ENCODE results near the gene PCBP3.

DNA sequence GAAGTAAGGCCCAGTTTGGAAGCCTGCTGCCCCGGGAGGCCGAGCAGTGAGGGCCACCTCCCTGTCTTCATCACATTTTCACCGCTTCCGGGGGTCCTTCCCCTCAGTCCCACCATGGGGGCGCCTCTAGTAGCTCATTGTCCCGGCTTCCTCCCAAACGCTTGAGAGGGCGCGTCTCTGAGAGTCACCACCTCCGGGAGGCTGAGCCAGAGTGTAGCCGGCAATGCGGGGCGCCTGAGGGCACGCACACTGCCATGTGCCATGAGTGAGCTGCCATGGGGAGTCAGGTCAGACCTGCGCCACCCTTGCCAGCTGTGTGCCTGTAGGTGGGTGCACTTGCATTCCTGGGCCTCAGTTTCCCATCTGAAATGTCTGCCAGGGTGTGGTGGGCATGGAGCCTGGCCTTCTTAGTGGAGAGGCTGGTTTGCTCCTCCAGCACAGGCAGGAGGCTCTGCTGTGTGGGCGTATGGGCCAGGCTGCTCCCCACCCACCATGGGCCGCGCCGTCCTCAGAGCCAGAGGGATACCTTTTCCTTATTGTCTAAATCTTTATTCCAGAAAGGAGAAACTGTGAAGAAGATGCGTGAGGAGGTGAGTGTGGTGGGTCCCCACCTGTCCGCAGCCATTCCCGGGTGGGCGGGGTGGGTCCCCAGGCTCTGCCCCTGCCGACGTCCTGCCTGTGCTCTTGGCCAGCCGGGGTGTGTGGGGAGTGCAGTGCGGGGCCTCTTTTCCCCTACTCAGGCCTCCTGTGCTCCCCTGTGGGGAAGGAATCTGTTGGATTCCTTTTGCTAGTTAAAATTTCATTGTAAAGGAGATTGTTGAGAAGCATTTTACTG is 256.7 kb downstream of the PCBP3 start:
- TF ChIP-seq, protein P1, sequence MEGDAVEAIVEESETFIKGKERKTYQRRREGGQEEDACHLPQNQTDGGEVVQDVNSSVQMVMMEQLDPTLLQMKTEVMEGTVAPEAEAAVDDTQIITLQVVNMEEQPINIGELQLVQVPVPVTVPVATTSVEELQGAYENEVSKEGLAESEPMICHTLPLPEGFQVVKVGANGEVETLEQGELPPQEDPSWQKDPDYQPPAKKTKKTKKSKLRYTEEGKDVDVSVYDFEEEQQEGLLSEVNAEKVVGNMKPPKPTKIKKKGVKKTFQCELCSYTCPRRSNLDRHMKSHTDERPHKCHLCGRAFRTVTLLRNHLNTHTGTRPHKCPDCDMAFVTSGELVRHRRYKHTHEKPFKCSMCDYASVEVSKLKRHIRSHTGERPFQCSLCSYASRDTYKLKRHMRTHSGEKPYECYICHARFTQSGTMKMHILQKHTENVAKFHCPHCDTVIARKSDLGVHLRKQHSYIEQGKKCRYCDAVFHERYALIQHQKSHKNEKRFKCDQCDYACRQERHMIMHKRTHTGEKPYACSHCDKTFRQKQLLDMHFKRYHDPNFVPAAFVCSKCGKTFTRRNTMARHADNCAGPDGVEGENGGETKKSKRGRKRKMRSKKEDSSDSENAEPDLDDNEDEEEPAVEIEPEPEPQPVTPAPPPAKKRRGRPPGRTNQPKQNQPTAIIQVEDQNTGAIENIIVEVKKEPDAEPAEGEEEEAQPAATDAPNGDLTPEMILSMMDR (IDR thresholded peaks at IDR 0.05; ENCODE audit: low read length) = no peak
- TF ChIP-seq EZH2phosphoT487 (IDR thresholded peaks at IDR 0.05; ENCODE audit: low read length) (no peak), EZH2 (optimal IDR thresholded peaks at IDR 0.05; ENCODE audit: low read depth, low read length) (no peak)

Measured in MM.1S (cell line).